ENCODE measurements around the gene BOC. TPM values are rescaled to one million over a fixed set of nuclear protein-coding genes. Genes with fewer than 3 reads are reported as not detected.

BOC gene
- total and polyA plus RNA-seq, 10 of the 15 experiments (the other 5 are each of a cell fraction or from before 2014, with no cell fraction given) = 0.18 TPM; not detected in 9

GRCh38 chr3:113193719-113194118, 17.6 kb upstream of the BOC start (continued):
- TF ChIP-seq, protein P1, sequence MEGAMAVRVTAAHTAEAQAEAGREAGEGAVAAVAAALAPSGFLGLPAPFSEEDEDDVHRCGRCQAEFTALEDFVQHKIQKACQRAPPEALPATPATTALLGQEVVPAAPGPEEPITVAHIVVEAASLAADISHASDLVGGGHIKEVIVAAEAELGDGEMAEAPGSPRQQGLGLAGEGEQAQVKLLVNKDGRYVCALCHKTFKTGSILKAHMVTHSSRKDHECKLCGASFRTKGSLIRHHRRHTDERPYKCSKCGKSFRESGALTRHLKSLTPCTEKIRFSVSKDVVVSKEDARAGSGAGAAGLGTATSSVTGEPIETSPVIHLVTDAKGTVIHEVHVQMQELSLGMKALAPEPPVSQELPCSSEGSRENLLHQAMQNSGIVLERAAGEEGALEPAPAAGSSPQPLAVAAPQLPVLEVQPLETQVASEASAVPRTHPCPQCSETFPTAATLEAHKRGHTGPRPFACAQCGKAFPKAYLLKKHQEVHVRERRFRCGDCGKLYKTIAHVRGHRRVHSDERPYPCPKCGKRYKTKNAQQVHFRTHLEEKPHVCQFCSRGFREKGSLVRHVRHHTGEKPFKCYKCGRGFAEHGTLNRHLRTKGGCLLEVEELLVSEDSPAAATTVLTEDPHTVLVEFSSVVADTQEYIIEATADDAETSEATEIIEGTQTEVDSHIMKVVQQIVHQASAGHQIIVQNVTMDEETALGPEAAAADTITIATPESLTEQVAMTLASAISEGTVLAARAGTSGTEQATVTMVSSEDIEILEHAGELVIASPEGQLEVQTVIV (IDR thresholded peaks at IDR 0.05; ENCODE audit: borderline replicate concordance, partially characterized antibody) = no peak
- TF ChIP-seq, protein P2, sequence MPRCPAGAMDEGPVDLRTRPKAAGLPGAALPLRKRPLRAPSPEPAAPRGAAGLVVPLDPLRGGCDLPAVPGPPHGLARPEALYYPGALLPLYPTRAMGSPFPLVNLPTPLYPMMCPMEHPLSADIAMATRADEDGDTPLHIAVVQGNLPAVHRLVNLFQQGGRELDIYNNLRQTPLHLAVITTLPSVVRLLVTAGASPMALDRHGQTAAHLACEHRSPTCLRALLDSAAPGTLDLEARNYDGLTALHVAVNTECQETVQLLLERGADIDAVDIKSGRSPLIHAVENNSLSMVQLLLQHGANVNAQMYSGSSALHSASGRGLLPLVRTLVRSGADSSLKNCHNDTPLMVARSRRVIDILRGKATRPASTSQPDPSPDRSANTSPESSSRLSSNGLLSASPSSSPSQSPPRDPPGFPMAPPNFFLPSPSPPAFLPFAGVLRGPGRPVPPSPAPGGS (IDR thresholded peaks at IDR 0.05; ENCODE audit: borderline replicate concordance, insufficient read depth, low read depth, low read length, poor library complexity, severe bottlenecking) = no peak
- TF ChIP-seq POLR2AphosphoS5 (IDR thresholded peaks at IDR 0.05; ENCODE audit: low read length) (no peak), REST (IDR thresholded peaks at IDR 0.05; ENCODE audit: low read depth, low read length) (no peak), POLR2A (IDR thresholded peaks at IDR 0.05; ENCODE audit: low read depth, low read length) (no peak), RCOR1 (conservative IDR thresholded peaks at IDR 0.05; ENCODE audit: low read depth, low read length) (no peak), SRF (IDR thresholded peaks at IDR 0.05; ENCODE audit: low read depth in 2 of 2, low read length in 2 of 2) (no peak)
- TF ChIP-seq, protein P3, sequence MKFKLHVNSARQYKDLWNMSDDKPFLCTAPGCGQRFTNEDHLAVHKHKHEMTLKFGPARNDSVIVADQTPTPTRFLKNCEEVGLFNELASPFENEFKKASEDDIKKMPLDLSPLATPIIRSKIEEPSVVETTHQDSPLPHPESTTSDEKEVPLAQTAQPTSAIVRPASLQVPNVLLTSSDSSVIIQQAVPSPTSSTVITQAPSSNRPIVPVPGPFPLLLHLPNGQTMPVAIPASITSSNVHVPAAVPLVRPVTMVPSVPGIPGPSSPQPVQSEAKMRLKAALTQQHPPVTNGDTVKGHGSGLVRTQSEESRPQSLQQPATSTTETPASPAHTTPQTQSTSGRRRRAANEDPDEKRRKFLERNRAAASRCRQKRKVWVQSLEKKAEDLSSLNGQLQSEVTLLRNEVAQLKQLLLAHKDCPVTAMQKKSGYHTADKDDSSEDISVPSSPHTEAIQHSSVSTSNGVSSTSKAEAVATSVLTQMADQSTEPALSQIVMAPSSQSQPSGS (IDR thresholded peaks at IDR 0.05; ENCODE audit: low read length) = no peak

Measured in GM12878 (cell line).